ENCODE results near the gene KCNJ15. TPM values are rescaled to one million over a fixed set of nuclear protein-coding genes. Genes with fewer than 3 reads are reported as not detected.

Gene KCNJ15
- total RNA-seq, 1 experiment from 2014 or later = not detected

DNA sequence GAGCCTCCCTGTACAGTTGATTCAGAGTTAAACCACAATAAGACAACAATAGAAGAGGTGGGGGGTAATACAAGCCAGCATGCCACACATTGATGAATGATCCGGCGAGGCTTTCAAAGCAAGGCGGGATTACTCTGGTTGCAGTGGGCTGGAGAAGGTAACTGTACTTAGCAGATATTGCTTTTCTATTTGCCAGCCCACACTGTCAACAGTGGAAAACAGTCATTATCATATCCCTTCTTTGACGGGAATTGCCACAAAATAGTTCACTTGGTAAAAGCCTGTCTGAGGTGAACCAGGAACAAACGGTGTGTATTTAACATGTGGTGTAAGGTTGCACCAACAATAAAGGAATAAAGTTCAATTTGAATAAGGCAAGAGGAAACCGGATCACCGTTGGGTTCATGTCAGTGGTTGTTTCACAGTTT is 5.8 kb upstream of the KCNJ15 start:
- Histone ChIP-seq H3K4me1 (no peaks in the 10 kb centered on the region), H3K9me3 (replicated peaks) (no peaks in the 10 kb centered on the region), H3K27ac (no peak overlapping the region), H3K27me3 (no peaks in the 10 kb centered on the region), H3K4me3 (no peak overlapping the region), H3K36me3 (no peaks in the 10 kb centered on the region)
- DNase-seq = no peak

DNA sequence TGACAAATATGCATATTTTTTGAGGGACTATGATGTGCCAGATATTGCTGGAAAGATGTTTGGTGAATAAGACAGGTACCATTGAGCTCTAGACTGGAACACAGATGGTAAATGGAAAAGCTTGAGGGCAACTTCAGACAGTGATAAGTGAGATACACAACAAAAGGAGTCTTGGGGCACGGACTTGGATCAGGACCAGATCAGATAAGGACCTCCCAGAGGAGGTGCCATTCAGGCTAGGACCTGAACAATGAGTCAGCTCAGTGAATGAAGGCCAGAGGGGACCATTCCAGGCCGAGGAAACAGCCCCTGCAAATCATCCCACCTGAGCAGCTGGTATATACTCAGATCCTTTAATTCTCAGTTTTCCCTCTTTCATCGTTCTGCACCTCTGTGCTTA is 1.8 kb upstream of the KCNJ15 start:
- Histone ChIP-seq H3K4me1 (no peaks in the 10 kb centered on the region), H3K27ac (no peak overlapping the region), H3K9me3 (replicated peaks) (no peaks in the 10 kb centered on the region), H3K27me3 (no peaks in the 10 kb centered on the region), H3K36me3 (no peaks in the 10 kb centered on the region), H3K4me3 (no peak overlapping the region)
- no peak for DNase-seq

GRCh38 chr21:38255571-38256117 is 1.1 kb upstream of the KCNJ15 start:
- DNase-seq = no peak
- Histone ChIP-seq H3K4me3 (no peak overlapping the region), H3K27ac (no peak overlapping the region), H3K4me1 (no peaks in the 10 kb centered on the region), H3K27me3 (no peaks in the 10 kb centered on the region), H3K9me3 (replicated peaks) (no peaks in the 10 kb centered on the region), H3K36me3 (no peaks in the 10 kb centered on the region)

GRCh38 chr21:38257667-38258066 is 876 bp downstream of the KCNJ15 start:
- Histone ChIP-seq H3K27ac (no peak overlapping the region), H3K4me1 (no peaks in the 10 kb centered on the region), H3K9me3 (replicated peaks) (no peaks in the 10 kb centered on the region), H3K27me3 (no peaks in the 10 kb centered on the region), H3K4me3 (no peak overlapping the region), H3K36me3 (no peaks in the 10 kb centered on the region)
- DNase-seq = no peak

DNA sequence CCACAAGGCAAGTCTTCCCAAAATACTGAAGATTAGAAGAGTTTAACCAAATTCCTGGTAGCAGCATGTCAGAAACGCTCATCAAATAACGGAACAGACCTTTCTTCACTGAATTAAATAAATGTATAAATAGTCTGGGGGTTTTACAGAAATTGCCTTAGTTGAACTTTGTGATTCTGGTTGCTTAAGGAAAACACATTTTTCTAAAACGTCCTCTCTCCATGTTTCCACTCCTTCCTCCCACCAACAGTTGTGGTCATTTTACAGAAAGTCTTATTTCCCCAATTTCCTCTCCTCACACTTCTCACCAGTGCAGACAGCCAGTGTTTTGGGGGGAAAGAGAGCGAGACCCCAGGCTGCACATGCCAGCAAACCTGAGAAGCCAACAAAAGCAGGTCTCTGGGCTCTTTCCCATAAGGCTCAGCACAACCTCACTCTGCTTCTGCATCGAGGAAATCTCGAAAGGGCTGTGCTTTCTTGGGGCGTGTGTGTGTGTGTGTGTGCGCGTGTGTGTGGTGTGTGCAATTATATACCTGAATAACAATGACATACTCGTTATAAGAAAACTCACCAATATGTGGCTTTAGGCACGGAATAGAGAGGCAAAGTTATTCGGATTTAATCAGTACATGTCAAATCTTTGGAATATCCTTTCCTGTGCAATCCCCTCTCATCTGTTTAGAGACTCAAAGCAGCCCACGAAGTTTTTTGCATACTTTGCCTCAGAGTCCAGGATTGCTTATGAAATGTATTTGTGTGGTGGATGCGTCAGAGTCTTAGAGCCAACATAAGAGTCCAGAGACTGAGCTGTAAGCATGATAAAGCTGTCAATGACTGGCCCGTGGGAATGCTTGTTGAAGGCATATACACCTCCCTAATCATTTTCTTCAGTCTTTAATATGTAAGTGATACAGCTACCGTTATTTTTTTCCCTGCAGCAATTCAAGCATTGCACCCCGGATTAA is 2.0 kb downstream of the KCNJ15 start:
- Histone ChIP-seq H3K9me3 (replicated peaks) (no peaks in the 10 kb centered on the region), H3K36me3 (no peaks in the 10 kb centered on the region), H3K27me3 (no peaks in the 10 kb centered on the region), H3K4me3 (no peak overlapping the region), H3K4me1 (no peaks in the 10 kb centered on the region), H3K27ac (no peak overlapping the region)
- no peak for DNase-seq

DNA sequence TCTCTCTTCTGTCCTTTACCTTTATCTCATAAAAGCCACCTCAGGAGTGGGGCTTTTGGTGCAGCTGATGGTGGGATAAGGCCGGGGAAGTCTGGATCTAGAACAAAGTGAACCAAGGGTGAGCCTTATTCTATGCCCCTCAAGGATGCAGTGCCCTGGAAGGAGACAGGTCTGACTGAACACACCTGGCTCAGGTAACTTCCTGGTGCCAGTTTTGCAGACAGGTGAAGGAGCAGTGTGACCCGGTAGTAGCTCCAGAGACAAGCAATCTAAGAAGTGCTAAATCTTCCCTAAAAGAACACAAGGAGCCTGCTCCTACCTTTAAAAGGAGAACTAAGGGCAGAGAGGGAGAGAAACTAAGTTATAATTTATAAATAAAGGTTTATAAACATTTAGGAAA is 2.9 kb downstream of the KCNJ15 start:
- Histone ChIP-seq H3K36me3 (no peaks in the 10 kb centered on the region), H3K27me3 (no peaks in the 10 kb centered on the region), H3K4me3 (no peak overlapping the region), H3K4me1 (no peaks in the 10 kb centered on the region), H3K9me3 (replicated peaks) (no peaks in the 10 kb centered on the region), H3K27ac (no peak overlapping the region)
- no peak for DNase-seq

DNA sequence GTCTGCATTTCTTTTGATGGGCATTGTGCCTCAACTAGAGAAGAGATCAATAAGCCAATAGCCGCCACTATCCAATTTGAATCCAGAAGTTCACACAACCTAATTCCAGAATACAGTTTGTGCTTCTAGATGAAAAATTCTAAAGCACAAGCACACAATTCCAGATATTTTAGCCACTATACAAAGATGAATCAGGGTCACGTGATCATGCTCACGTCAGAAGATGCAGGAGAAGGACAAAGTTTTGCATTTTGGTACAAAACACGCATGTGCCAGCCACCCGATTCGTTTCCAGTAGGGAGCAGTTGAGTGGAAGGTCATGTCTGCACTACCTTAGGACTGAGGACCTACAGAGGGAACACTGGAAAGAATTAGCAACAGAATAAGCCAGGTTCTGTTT is 3.6 kb downstream of the KCNJ15 start:
- no peak overlapping the region for H3K4me3 ChIP-seq
- no peaks in the 10 kb centered on the region for H3K9me3 ChIP-seq (replicated peaks)
- no peaks in the 10 kb centered on the region for H3K4me1 ChIP-seq
- H3K27me3 ChIP-seq = no peaks in the 10 kb centered on the region
- no peaks in the 10 kb centered on the region for H3K36me3 ChIP-seq
- DNase-seq = no peak
- H3K27ac ChIP-seq = no peak overlapping the region

- no peaks in the 10 kb centered on the region for H3K36me3 ChIP-seq
- no peak overlapping the region for H3K4me3 ChIP-seq
- H3K4me1 ChIP-seq = no peaks in the 10 kb centered on the region
- no peaks in the 10 kb centered on the region for H3K27me3 ChIP-seq
- H3K27ac ChIP-seq = no peak overlapping the region
- no peak for DNase-seq
- H3K9me3 ChIP-seq (replicated peaks) = no peaks in the 10 kb centered on the region
Measured at GRCh38 chr21:38261851-38262250, 5.1 kb downstream of the KCNJ15 start.

DNA sequence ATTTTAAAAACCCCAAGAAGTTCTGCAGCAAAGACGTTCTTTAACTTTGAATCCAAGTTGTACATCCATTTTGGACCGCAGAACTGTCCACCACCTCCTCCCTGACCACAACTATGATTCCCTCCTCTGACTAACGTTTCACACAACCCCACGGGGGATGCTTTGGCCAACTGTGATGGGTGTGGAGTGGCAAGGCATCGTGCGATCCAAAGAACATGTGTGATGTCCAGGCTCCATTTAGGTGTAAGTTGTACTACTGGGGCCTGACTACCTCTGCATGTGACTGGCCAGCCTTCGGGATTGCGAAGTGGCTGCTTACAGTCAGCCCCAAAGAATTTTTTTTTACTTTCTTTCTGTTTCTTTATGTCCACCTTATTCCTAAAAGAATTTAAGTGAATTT is 6.7 kb downstream of the KCNJ15 start:
- H3K9me3 ChIP-seq (replicated peaks) = no peaks in the 10 kb centered on the region
- H3K4me3 ChIP-seq = no peak overlapping the region
- H3K27ac ChIP-seq = no peak overlapping the region
- no peaks in the 10 kb centered on the region for H3K36me3 ChIP-seq
- no peaks in the 10 kb centered on the region for H3K27me3 ChIP-seq
- no peaks in the 10 kb centered on the region for H3K4me1 ChIP-seq
- no peak for DNase-seq

DNA sequence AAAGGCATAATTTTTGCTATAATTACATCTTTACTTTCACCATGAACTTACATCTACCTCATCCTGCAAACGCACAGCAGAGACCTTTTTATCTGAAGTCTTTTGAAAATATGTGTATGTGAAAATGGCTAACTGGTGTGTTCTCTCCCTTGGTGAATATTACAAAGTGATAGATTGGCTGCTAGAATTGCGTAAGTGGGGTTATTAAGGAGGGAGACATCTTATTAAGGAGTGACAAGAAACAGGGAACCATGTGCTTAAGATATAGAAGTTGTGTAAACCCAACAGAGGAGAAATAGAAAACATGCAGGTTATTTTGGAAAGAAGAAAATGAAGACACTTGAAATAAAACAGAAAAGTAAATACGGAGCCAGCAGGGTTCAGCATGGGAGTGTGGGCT is 7.8 kb downstream of the KCNJ15 start:
- no peaks in the 10 kb centered on the region for H3K27me3 ChIP-seq
- no peak for DNase-seq
- H3K4me3 ChIP-seq = no peak overlapping the region
- H3K4me1 ChIP-seq = no peaks in the 10 kb centered on the region
- H3K36me3 ChIP-seq = no peaks in the 10 kb centered on the region
- no peaks in the 10 kb centered on the region for H3K9me3 ChIP-seq (replicated peaks)
- H3K27ac ChIP-seq = no peak overlapping the region

DNA sequence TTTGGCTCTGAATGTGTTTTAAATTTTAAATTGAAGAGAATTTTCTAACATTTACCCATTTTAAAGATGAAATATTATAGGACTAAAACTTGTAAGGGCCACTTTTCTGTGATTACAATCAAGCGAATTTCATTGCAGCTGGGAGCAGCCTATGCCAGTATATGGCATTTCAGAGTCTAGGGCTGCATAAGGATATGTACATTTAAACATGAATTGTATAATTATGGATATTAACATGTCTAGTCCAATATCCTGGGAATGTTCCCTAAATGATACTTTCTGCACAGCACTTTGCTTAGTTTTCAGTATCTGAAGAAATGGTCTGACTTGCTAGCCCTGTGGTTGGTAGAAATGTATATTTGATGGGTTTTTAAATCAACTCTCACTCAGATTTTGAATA is 8.4 kb downstream of the KCNJ15 start:
- Histone ChIP-seq H3K27ac (no peak overlapping the region), H3K4me1 (no peaks in the 10 kb centered on the region), H3K36me3 (no peaks in the 10 kb centered on the region), H3K27me3 (no peaks in the 10 kb centered on the region), H3K4me3 (no peak overlapping the region), H3K9me3 (replicated peaks) (no peaks in the 10 kb centered on the region)
- DNase-seq = no peak

DNA sequence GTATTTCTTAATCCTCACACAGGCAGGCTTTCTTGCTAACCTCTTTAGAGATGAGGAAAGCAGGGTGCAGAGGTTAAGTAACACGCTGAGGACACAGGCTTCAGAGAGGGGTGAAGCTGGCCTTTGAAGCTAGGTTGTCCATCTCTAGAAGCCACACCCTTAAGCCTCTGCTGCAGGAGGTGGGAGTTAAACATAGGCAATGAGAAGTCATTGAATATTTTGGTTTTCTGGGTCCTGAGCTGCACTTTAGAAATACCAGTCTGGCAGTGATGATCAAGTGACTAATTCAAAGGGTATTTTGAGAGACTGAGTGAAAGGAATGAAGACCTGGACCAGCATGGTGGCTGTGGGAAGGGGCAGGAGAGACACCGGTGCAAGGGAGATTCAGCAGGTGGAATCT is 9.9 kb downstream of the KCNJ15 start:
- H3K4me3 ChIP-seq = no peak overlapping the region
- H3K27ac ChIP-seq = no peak overlapping the region
- H3K4me1 ChIP-seq = no peaks in the 10 kb centered on the region
- no peaks in the 10 kb centered on the region for H3K9me3 ChIP-seq (replicated peaks)
- 0 out of 2 replicates have a peak, but pooled peaks cover 2% of the 10 kb centered on the region for H3K27me3 ChIP-seq
- H3K36me3 ChIP-seq = no peaks in the 10 kb centered on the region
- no peak for DNase-seq

- DNase-seq = no peak
- H3K36me3 ChIP-seq = no peaks in the 10 kb centered on the region
- no peak overlapping the region for H3K4me3 ChIP-seq
- H3K9me3 ChIP-seq (replicated peaks) = no peaks in the 10 kb centered on the region
- no peak overlapping the region for H3K27ac ChIP-seq
- 0 out of 2 replicates have a peak, but pooled peaks cover 2% of the 10 kb centered on the region for H3K27me3 ChIP-seq
- H3K4me1 ChIP-seq = no peaks in the 10 kb centered on the region
Measured at GRCh38 chr21:38267136-38267755, 10.5 kb downstream of the KCNJ15 start.

DNA sequence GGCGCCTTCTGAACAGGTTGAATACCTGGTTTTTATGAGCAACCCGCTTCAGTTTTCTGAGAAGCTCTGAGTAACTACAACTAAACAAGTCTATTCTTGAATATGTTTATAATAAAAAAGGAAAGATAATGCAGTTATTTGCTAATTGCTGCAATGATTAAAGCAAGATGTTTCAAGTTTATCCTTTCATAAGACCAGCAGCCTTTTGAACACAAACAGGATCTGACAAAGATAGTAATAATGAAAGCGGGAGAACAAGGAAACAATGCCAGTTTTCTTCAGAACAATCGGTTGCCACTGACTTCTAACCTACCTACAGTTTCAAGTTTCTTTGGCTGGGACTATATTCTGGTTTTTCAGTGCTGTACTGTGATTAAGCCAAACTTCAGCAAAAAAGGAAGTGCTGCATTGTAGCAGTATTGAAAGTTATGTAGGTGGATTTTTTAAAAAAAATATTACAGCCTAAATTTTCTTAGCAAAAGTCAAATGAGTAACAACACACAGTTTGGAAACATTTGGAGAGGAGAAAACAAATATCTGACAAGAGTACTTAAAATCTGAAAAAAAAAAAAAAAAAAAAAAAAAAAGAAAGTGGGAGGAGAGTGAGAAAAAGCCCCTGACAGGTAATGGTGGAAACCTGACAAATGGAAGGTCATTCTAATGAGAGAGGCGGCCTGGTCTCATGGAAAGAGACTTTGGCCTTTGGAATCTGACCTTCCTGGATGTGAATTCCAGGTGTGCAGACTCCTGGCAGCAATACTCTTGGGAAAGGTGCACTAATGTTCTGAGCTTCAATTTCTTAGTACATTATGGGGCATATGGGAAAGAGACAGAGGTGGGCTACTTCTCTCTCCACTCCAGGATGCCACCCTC is 11.4 kb downstream of the KCNJ15 start:
- no peak for DNase-seq
- no peak overlapping the region for H3K4me3 ChIP-seq
- H3K9me3 ChIP-seq (replicated peaks) = no peaks in the 10 kb centered on the region
- H3K4me1 ChIP-seq = no peaks in the 10 kb centered on the region
- no peaks in the 10 kb centered on the region for H3K36me3 ChIP-seq
- H3K27ac ChIP-seq = no peak overlapping the region
- H3K27me3 ChIP-seq = 0 out of 2 replicates have a peak, but pooled peaks cover 2% of the 10 kb centered on the region
